Brain microvascular endothelial cell (primary cell): ENCODE data around the gene GIMD1.

Experiments
- DNase-seq: peaks from one replicate; pipeline ENCODE4 v3.0.0-alpha.2; 2020
- H3K27ac ChIP-seq: fragments of 250-450 bp; sonication (Bioruptor Pico); 2 replicates; pipeline ENCODE4 v1.5.1; 2020; ENCODE audit warnings: mild to moderate bottlenecking, moderate library complexity
- H3K27me3 ChIP-seq: fragments of 250-450 bp; sonication (Bioruptor Pico); replicated peaks from 2 replicates; pipeline ENCODE4 v1.5.1; 2020; ENCODE audit warnings: mild to moderate bottlenecking
- H3K36me3 ChIP-seq: fragments of 250-450 bp; sonication (Bioruptor Pico); replicated peaks from 2 replicates; pipeline ENCODE4 v1.5.1; 2020; ENCODE audit warnings: mild to moderate bottlenecking
- H3K4me3 ChIP-seq: 2 replicates; pipeline ENCODE4 v1.5.1; 2011; ENCODE audit warnings: low read depth, mild to moderate bottlenecking, control low read depth, low read length, moderate library complexity
- CTCF ChIP-seq: IDR thresholded peaks from 2 replicates; pipeline ENCODE4 v1.5.1; 2011; ENCODE audit warnings: low read depth, mild to moderate bottlenecking, moderate library complexity, low read length, control low read depth, inconsistent platforms; ENCODE audit errors: missing control alignments
- in situ Hi-C: cut with HindIII; loops from 2 replicates; pipeline ENCODE4 v1.10.0; 2017; ENCODE audit warnings: low sequenced_read_pairs, low pct_ligation_motif_present

Gene GIMD1

GRCh38 chr4:106395582-106395981 lies 27.0 kb upstream of the GIMD1 start:
- H3K36me3 ChIP-seq = no peaks in the 10 kb centered on the region
- no peak overlapping the region for H3K27ac ChIP-seq
- no peak overlapping the region for H3K4me3 ChIP-seq
- in situ Hi-C loops = no loop called here
- TF ChIP-seq CTCF = no peak
- H3K27me3 ChIP-seq = no peaks in the 10 kb centered on the region
- no peak for DNase-seq

GRCh38 chr4:106385853-106386393 lies 17.3 kb upstream of the GIMD1 start:
- no peak for TF ChIP-seq CTCF
- in situ Hi-C loops = no loop called here

GRCh38 chr4:106384878-106385277 lies 16.3 kb upstream of the GIMD1 start:
- H3K27ac ChIP-seq = no peak overlapping the region
- no peak overlapping the region for H3K4me3 ChIP-seq
- no peaks in the 10 kb centered on the region for H3K27me3 ChIP-seq
- no peak for DNase-seq
- TF ChIP-seq CTCF = no peak
- no peaks in the 10 kb centered on the region for H3K36me3 ChIP-seq
- in situ Hi-C loops = no loop called here

More at GRCh38 chr4:106385853-106386393, 17.3 kb upstream of the GIMD1 start:
- no peaks in the 10 kb centered on the region for H3K27me3 ChIP-seq
- H3K36me3 ChIP-seq = no peaks in the 10 kb centered on the region
- H3K4me3 ChIP-seq = no peak overlapping the region
- DNase-seq = no peak
- H3K27ac ChIP-seq = no peak overlapping the region

GRCh38 chr4:106380179-106380578 lies 11.6 kb upstream of the GIMD1 start:
- no peaks in the 10 kb centered on the region for H3K27me3 ChIP-seq
- no peak overlapping the region for H3K4me3 ChIP-seq
- TF ChIP-seq CTCF = no peak
- H3K27ac ChIP-seq = no peak overlapping the region
- H3K36me3 ChIP-seq = no peaks in the 10 kb centered on the region
- DNase-seq = no peak
- in situ Hi-C loops = no loop called here

- H3K27me3 ChIP-seq = no peaks in the 10 kb centered on the region
- no peaks in the 10 kb centered on the region for H3K36me3 ChIP-seq
- DNase-seq = no peak
- H3K27ac ChIP-seq = no peak overlapping the region
- TF ChIP-seq CTCF = no peak
- H3K4me3 ChIP-seq = no peak overlapping the region
- in situ Hi-C loops = no loop called here
These were observed 4.4 kb upstream of the GIMD1 start for GRCh38 chr4:106373026-106373425.

- no peaks in the 10 kb centered on the region for H3K27me3 ChIP-seq
- H3K36me3 ChIP-seq = no peaks in the 10 kb centered on the region
- no peak for DNase-seq
- no peak overlapping the region for H3K4me3 ChIP-seq
- in situ Hi-C loops = no loop called here
- TF ChIP-seq CTCF = no peak
- H3K27ac ChIP-seq = no peak overlapping the region
These were observed 2.6 kb upstream of the GIMD1 start for GRCh38 chr4:106371161-106371560.
